Epithelial cell of prostate (primary cell): ENCODE data around the gene NPAS3.
A peak's percentile ranks its signal among the peaks of the same experiment; 100 is the strongest.

Experiments used
- DNase-seq: peaks from one replicate; pipeline ENCODE4 v3.0.0-alpha.2; 2011; ENCODE audit warnings: low read depth, low spot score
- H3K27ac ChIP-seq: fragments of 450-650 bp; 2 replicates; pipeline ENCODE4 v1.5.1; 2017; ENCODE audit warnings: mild to moderate bottlenecking

The NPAS3 gene

GRCh38 chr14:33711194-33711593, 772.5 kb downstream of the NPAS3 start:
- H3K27ac ChIP-seq: no peak overlapping the region
- DNase-seq: no peak

- DNase-seq: no peak
- H3K27ac ChIP-seq: no peak overlapping the region
Observed at GRCh38 chr14:33711811-33712216, 773.1 kb downstream of the NPAS3 start.

- H3K27ac ChIP-seq: no peak overlapping the region
- DNase-seq: no peak
Observed at GRCh38 chr14:33714527-33715226, 776.0 kb downstream of the NPAS3 start.

GRCh38 chr14:33715227-33715528, 776.5 kb downstream of the NPAS3 start:
- no peak for DNase-seq

GRCh38 chr14:33716921-33717320, 778.2 kb downstream of the NPAS3 start:
- H3K27ac ChIP-seq: no peak overlapping the region
- DNase-seq: no peak

More at GRCh38 chr14:33715227-33715528, 776.5 kb downstream of the NPAS3 start:
- H3K27ac ChIP-seq: no peak overlapping the region

- no peak for DNase-seq
Observed at GRCh38 chr14:33717866-33718265, 779.2 kb downstream of the NPAS3 start.

GRCh38 chr14:33720284-33720787, 781.7 kb downstream of the NPAS3 start:
- DNase-seq: no peak

More at GRCh38 chr14:33717866-33718265, 779.2 kb downstream of the NPAS3 start:
- no peak overlapping the region for H3K27ac ChIP-seq

GRCh38 chr14:33726685-33727084, 788.0 kb downstream of the NPAS3 start:
- H3K27ac ChIP-seq: no peak overlapping the region
- no peak for DNase-seq

More at GRCh38 chr14:33720284-33720787, 781.7 kb downstream of the NPAS3 start:
- H3K27ac ChIP-seq: no peak overlapping the region

GRCh38 chr14:33727606-33728005, 788.9 kb downstream of the NPAS3 start:
- no peak for DNase-seq
- H3K27ac ChIP-seq: no peak overlapping the region

- no peak for DNase-seq
- H3K27ac ChIP-seq: no peak overlapping the region
Observed at GRCh38 chr14:33728010-33728498, 789.4 kb downstream of the NPAS3 start.

- H3K27ac ChIP-seq: no peak overlapping the region
- no peak for DNase-seq
Observed at GRCh38 chr14:33730156-33730555, 791.5 kb downstream of the NPAS3 start.

GRCh38 chr14:33732175-33732574, 793.5 kb downstream of the NPAS3 start:
- H3K27ac ChIP-seq: no peak overlapping the region
- no peak for DNase-seq

GRCh38 chr14:33733310-33733709, 794.6 kb downstream of the NPAS3 start:
- no peak overlapping the region for H3K27ac ChIP-seq
- no peak for DNase-seq

GRCh38 chr14:33733721-33734120, 795.0 kb downstream of the NPAS3 start:
- no peak overlapping the region for H3K27ac ChIP-seq
- DNase-seq: no peak

GRCh38 chr14:33734387-33734786, 795.7 kb downstream of the NPAS3 start:
- no peak overlapping the region for H3K27ac ChIP-seq
- DNase-seq: no peak

GRCh38 chr14:33736299-33736825, 797.7 kb downstream of the NPAS3 start:
- H3K27ac ChIP-seq: no peak overlapping the region
- DNase-seq: no peak

- H3K27ac ChIP-seq: no peak overlapping the region
- DNase-seq: no peak
Observed at GRCh38 chr14:33736979-33737378, 798.3 kb downstream of the NPAS3 start.

GRCh38 chr14:33737446-33737845, 798.8 kb downstream of the NPAS3 start:
- H3K27ac ChIP-seq: no peak overlapping the region
- peak; percentile 44 for DNase-seq

- H3K27ac ChIP-seq: no peak overlapping the region
- no peak for DNase-seq
Observed at GRCh38 chr14:33738029-33738428, 799.4 kb downstream of the NPAS3 start.

- no peak for DNase-seq
- no peak overlapping the region for H3K27ac ChIP-seq
Observed at GRCh38 chr14:33738491-33738890, 799.8 kb downstream of the NPAS3 start.

GRCh38 chr14:33740531-33740930, 801.9 kb downstream of the NPAS3 start:
- DNase-seq: no peak
- no peak overlapping the region for H3K27ac ChIP-seq

- no peak overlapping the region for H3K27ac ChIP-seq
- no peak for DNase-seq
Observed at GRCh38 chr14:33742166-33742565, 803.5 kb downstream of the NPAS3 start.
